GM23338 (cell line): ENCODE measurements around the gene ADGRB3. TPM values are rescaled to one million over a fixed set of nuclear protein-coding genes. Genes with fewer than 3 reads are reported as not detected.

Experiments
- ATAC-seq: fragments of 200-7000 bp; cut with Tn5 transposase; 3 replicates; pipeline ENCODE4 v1.9.1; 2020
- DNase-seq: peaks from one replicate; pipeline ENCODE4 v3.0.0-alpha.2; 2015; ENCODE audit warnings: low spot score
- H2AFZ ChIP-seq: fragments of 200-600 bp; sonication (generic); 2 replicates; pipeline ENCODE4 v1.8.0; 2016; ENCODE audit warnings: antibody characterized with exemption, mild to moderate bottlenecking, moderate library complexity
- H3F3A ChIP-seq: fragments of 200-600 bp; sonication (generic); replicated peaks from 2 replicates; pipeline ENCODE4 v1.8.0; 2017; ENCODE audit warnings: antibody characterized with exemption, mixed run types, low read depth
- H3K27ac ChIP-seq: fragments of 200-600 bp; sonication (generic); 2 replicates; pipeline ENCODE4 v1.6.1; 2016; ENCODE audit warnings: low read depth
- H3K27me3 ChIP-seq: fragments of 200-600 bp; sonication (generic); 2 replicates; pipeline ENCODE4 v1.8.0; 2016; ENCODE audit warnings: mild to moderate bottlenecking, mixed run types, moderate library complexity; ENCODE audit not compliant: insufficient read depth
- H3K36me3 ChIP-seq: fragments of 200-600 bp; sonication (generic); 2 replicates; pipeline ENCODE4 v1.8.0; 2016; ENCODE audit warnings: mild to moderate bottlenecking; ENCODE audit not compliant: insufficient read depth
- H3K4me1 ChIP-seq: fragments of 200-600 bp; sonication (generic); 2 replicates; pipeline ENCODE4 v1.8.0; 2016; ENCODE audit warnings: mild to moderate bottlenecking, moderate library complexity; ENCODE audit not compliant: insufficient read depth
- H3K4me2 ChIP-seq: fragments of 200-600 bp; sonication (generic); 2 replicates; pipeline ENCODE4 v1.7.1; 2017; ENCODE audit warnings: mixed run types
- H3K4me3 ChIP-seq: fragments of 200-600 bp; sonication (generic); 2 replicates; pipeline ENCODE4 v1.6.1; 2016; ENCODE audit warnings: mixed run types
- H3K79me2 ChIP-seq: fragments of 200-600 bp; sonication (generic); replicated peaks from 2 replicates; pipeline ENCODE4 v1.8.0; 2017; ENCODE audit warnings: mild to moderate bottlenecking; ENCODE audit not compliant: insufficient read depth
- H3K9me2 ChIP-seq: fragments of 200-600 bp; sonication (generic); 2 replicates; pipeline ENCODE4 v1.8.0; 2017; ENCODE audit not compliant: insufficient read depth
- H4K20me1 ChIP-seq: fragments of 200-600 bp; sonication (generic); replicated peaks from 2 replicates; pipeline ENCODE4 v1.8.0; 2017; ENCODE audit warnings: mild to moderate bottlenecking; ENCODE audit not compliant: insufficient read depth
- H3K27ac Mint-ChIP-seq: 2 replicates; pipeline ENCODE4 v1.8.0; 2020; ENCODE audit warnings: inconsistent platforms, mild to moderate bottlenecking, moderate library complexity, mixed read lengths
- H3K27me3 Mint-ChIP-seq: 3 replicates; pipeline ENCODE4 v1.8.0; 2022; ENCODE audit warnings: low read depth, mild to moderate bottlenecking, moderate library complexity, mixed read lengths, inconsistent platforms; ENCODE audit not compliant: insufficient read depth, poor library complexity
- H3K36me3 Mint-ChIP-seq: 3 replicates; pipeline ENCODE4 v1.8.0; 2021; ENCODE audit warnings: low read depth, mild to moderate bottlenecking, inconsistent platforms, moderate library complexity, mixed read lengths
- H3K4me1 Mint-ChIP-seq: 3 replicates; pipeline ENCODE4 v1.8.0; 2020; ENCODE audit warnings: mild to moderate bottlenecking, inconsistent platforms, mixed read lengths
- H3K4me3 Mint-ChIP-seq: 3 replicates; pipeline ENCODE4 v1.8.0; 2021; ENCODE audit warnings: moderate library complexity, mild to moderate bottlenecking, inconsistent platforms, mixed read lengths
- H3K9me3 Mint-ChIP-seq: 3 replicates; pipeline ENCODE4 v1.8.0; 2020; ENCODE audit warnings: moderate library complexity, mild to moderate bottlenecking, inconsistent platforms, mixed read lengths
- CREB1 ChIP-seq: fragments of 250-450 bp; sonication (Bioruptor Pico); IDR thresholded peaks from 2 replicates; pipeline ENCODE4 v1.5.0; 2020; ENCODE audit warnings: low read depth, mild to moderate bottlenecking, moderate library complexity
- CTCF ChIP-seq, 2 experiments: fragments of 200-600 bp in 1 of 2; sonication (generic) in 1 of 2; conservative IDR thresholded peaks; 2 replicates each; pipeline versions ENCODE4 v1.5.1 to v1.6.1; 2016 to 2017; ENCODE audit warnings: antibody characterized with exemption in 2 of 2, low read depth in 2 of 2, mild to moderate bottlenecking in 2 of 2, moderate library complexity in 1 of 2
- ETS1 ChIP-seq: IDR thresholded peaks from 2 replicates; pipeline ENCODE4 v1.6.1; 2016; ENCODE audit warnings: antibody characterized with exemption
- EZH2 ChIP-seq: fragments of 200-600 bp; sonication (generic); IDR thresholded peaks from one replicate; pipeline ENCODE4 v1.8.0; 2017; ENCODE audit warnings: antibody characterized with exemption, mild to moderate bottlenecking, low read depth; ENCODE audit not compliant: unreplicated experiment
- EZH2phosphoT487 ChIP-seq: fragments of 200-600 bp; sonication (generic); IDR thresholded peaks from one replicate; pipeline ENCODE4 v1.8.1; 2018; ENCODE audit warnings: antibody characterized with exemption; ENCODE audit not compliant: unreplicated experiment
- JUNB ChIP-seq: IDR thresholded peaks from one replicate; pipeline ENCODE4 v1.6.1; 2016; ENCODE audit warnings: antibody characterized with exemption; ENCODE audit not compliant: unreplicated experiment
- NANOG ChIP-seq: IDR thresholded peaks from 2 replicates; pipeline ENCODE4 v1.6.1; 2016; ENCODE audit warnings: antibody characterized with exemption, borderline replicate concordance
- POLR2AphosphoS5 ChIP-seq: IDR thresholded peaks from 2 replicates; pipeline ENCODE4 v1.6.1; 2016; ENCODE audit warnings: antibody characterized with exemption, low read depth
- REST ChIP-seq: IDR thresholded peaks from one replicate; pipeline ENCODE4 v1.6.1; 2018; ENCODE audit warnings: antibody characterized with exemption; ENCODE audit not compliant: unreplicated experiment
- STAT1 ChIP-seq: IDR thresholded peaks from one replicate; pipeline ENCODE4 v1.6.1; 2016; ENCODE audit warnings: antibody characterized with exemption; ENCODE audit not compliant: unreplicated experiment
- ZNF114 ChIP-seq: fragments of 250-450 bp; sonication (Bioruptor Pico); IDR thresholded peaks from 2 replicates; pipeline ENCODE4 v1.5.0; 2020; ENCODE audit warnings: mild to moderate bottlenecking, moderate library complexity
- ZNF331 ChIP-seq: fragments of 250-450 bp; sonication (Bioruptor Pico); IDR thresholded peaks from 2 replicates; pipeline ENCODE4 v1.5.0; 2020; ENCODE audit warnings: low read depth, mild to moderate bottlenecking, moderate library complexity
- ZNF462 ChIP-seq: fragments of 250-450 bp; sonication (Bioruptor Pico); IDR thresholded peaks from 2 replicates; pipeline ENCODE4 v1.5.0; 2020; ENCODE audit warnings: mild to moderate bottlenecking, moderate library complexity
- polyA plus RNA-seq: library from polyadenylated mRNA; unstranded; fragments of >200 nt; fragmentation: Nextera tagmentation; extraction: Ambion mirVana; gene quantifications from 2 replicates; pipeline ENCODE4 v1.2.1, GENCODE V29; 2016
- total RNA-seq: library from RNA; depleted of rRNA; stranded (reverse); fragments of >200 nt; shearing (Covaris generic); gene quantifications from 2 replicates; pipeline ENCODE4 v1.2.3, GENCODE V29; 2014

ADGRB3 gene
- total and polyA plus RNA-seq, 2 experiments from 2014 or later: 0.92 to 4.0 TPM

GRCh38 chr6:69072796-69073195 is 437.7 kb downstream of the ADGRB3 start:
- Histone ChIP-seq H3F3A (no peaks in the 10 kb centered on the region), H4K20me1 (no peaks in the 10 kb centered on the region), H3K4me2 (no peak overlapping the region), H3K79me2 (no peaks in the 10 kb centered on the region), H2AFZ (no peak overlapping the region), H3K36me3 (no peaks in the 10 kb centered on the region), H3K4me1 (no peaks in the 10 kb centered on the region; the same call in 1 of the 2 replicates), H3K4me3 (no peak overlapping the region), H3K27me3 (no peaks in the 10 kb centered on the region), H3K27ac (no peak overlapping the region), H3K9me2 (no peaks in the 10 kb centered on the region)
- ATAC-seq (no peak), DNase-seq (no peak)
- peaks cover 2% of the 10 kb centered on the region for H3K27me3 Mint-ChIP-seq
- H3K9me3 Mint-ChIP-seq: no peaks in the 10 kb centered on the region
- H3K4me3 Mint-ChIP-seq: no peak overlapping the region
- no peaks in the 10 kb centered on the region; the same call in 2 of the 3 replicates for H3K4me1 Mint-ChIP-seq
- TF ChIP-seq POLR2AphosphoS5 (no peak), STAT1 (no peak), REST (no peak), CTCF (conservative IDR thresholded peaks at IDR 0.05; ENCODE audit: low read depth in 2 of 2) (no peak), CREB1 (CRISPR knock-in tag) (no peak), JUNB (no peak), EZH2phosphoT487 (no peak), ZNF331 (CRISPR knock-in tag) (no peak), ZNF114 (CRISPR knock-in tag) (no peak), EZH2 (no peak), ETS1 (no peak), NANOG (no peak), ZNF462 (CRISPR knock-in tag) (no peak)
- H3K27ac Mint-ChIP-seq: no peak overlapping the region
- H3K36me3 Mint-ChIP-seq: no peaks in the 10 kb centered on the region
